Astrocyte (in vitro differentiated cells and primary cell): ENCODE measurements around the gene OR10V1.

ENCODE experiments used
- CTCF ChIP-seq: IDR thresholded peaks from 2 replicates; pipeline ENCODE4 v1.5.1; 2011; ENCODE audit warnings: low read depth, mild to moderate bottlenecking, inconsistent platforms, low read length, moderate library complexity; ENCODE audit not compliant: insufficient read depth
- EZH2 ChIP-seq: IDR thresholded peaks from 2 replicates; pipeline ENCODE4 v1.6.1; 2012; ENCODE audit warnings: mild to moderate bottlenecking, low read length, inconsistent platforms; ENCODE audit not compliant: insufficient read depth

- TF ChIP-seq CTCF (no peak), EZH2 (no peak)
Measured at GRCh38 chr11:59759900-59760299, 46.3 kb upstream of the OR10V1 start.
